Stimulated activated CD4-positive, alpha-beta T cell treated with anti-CD3 and anti-CD28 coated beads, Interleukin-12 subunit alpha, Interleukin-12 subunit beta, amount 100 ng/mL, for 4 hours (primary cell): ENCODE data around the gene TYW1B.
"Not testable (repeated sequence)": the region's sequence is repeated elsewhere in the genome, so short reads cannot be mapped to it uniquely, and the experiment has no call there.

Source experiments
- DNase-seq: peaks from one replicate; pipeline ENCODE4 v3.0.0-alpha.2; 2020

Gene TYW1B

DNA sequence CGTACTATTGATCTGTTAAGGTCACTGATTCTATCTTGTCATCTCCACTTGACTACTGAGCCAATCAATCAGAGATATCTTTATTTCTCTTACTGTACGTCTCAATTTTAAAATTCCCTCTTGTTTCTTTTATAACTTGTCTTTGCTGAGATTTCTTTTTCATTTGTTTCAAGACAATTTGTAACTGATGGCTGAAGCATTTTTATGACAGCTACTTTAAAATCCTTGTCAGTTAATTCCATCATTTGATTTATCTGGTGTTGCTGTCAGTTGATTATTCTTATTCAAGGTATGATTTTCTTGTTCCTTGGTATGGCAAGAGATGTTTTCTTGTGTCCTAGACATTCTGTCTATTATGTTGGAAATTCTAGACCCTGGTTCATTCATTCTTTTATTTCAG is 76.6 kb downstream of the TYW1B start:
- no peak for DNase-seq

- DNase-seq, result not testable (repeated sequence)
Observed at GRCh38 chr7:72748649-72749048, 79.4 kb downstream of the TYW1B start.

GRCh38 chr7:72744244-72744926 is 83.6 kb downstream of the TYW1B start:
- not testable (repeated sequence) for DNase-seq

- DNase-seq, result not testable (repeated sequence)
Observed at GRCh38 chr7:72743801-72744200, 84.2 kb downstream of the TYW1B start.

GRCh38 chr7:72739716-72740115 is 88.3 kb downstream of the TYW1B start:
- DNase-seq, result not testable (repeated sequence)

GRCh38 chr7:72735855-72736254 is 92.1 kb downstream of the TYW1B start:
- DNase-seq, result not testable (repeated sequence)

- DNase-seq, result not testable (repeated sequence)
Observed at GRCh38 chr7:72730815-72731214, 97.2 kb downstream of the TYW1B start.

- not testable (repeated sequence) for DNase-seq
Observed at GRCh38 chr7:72730384-72730783, 97.6 kb downstream of the TYW1B start.

DNA sequence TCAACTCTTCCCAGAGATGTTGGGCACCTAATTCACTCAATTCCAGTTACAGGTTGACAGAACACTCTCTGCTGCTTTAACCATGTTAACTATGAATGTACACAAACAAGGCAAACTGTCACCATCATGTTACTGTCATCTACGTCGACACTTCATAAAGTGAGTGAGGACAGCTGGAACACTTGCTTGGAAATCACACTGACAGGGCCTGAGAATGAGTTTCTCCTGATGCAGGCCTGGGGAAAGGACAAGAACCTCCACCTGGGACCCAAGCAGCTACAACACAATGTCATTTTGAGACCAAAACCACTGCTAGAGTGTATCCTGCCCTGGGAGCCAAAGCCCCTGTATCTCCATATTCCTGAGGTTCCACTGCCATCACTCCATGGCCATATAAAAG is 98.9 kb downstream of the TYW1B start:
- not testable (repeated sequence) for DNase-seq

DNA sequence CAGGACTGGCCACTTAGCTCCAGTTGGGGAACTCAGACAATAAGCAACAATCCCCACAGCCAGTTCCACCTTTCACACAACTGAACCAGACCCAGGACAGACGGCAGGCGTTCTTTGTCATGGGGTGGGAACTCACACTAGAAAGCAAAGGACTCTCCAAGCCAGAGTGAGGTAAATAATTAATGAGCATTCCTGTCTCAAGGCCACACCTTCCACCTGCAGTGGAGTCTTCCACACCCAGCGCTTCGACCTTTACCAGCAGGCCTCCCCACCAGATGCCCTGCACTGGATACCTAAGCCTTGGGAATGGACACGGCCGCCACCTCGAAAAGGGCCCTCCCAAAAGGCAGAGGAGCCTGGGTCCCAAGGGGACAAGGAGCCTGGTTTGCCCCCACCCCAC is 105.3 kb downstream of the TYW1B start:
- not testable (repeated sequence) for DNase-seq

GRCh38 chr7:72720890-72721289 is 107.1 kb downstream of the TYW1B start:
- DNase-seq, result not testable (repeated sequence)

GRCh38 chr7:72717252-72717774 is 110.7 kb downstream of the TYW1B start:
- DNase-seq, result not testable (repeated sequence)

- not testable (repeated sequence) for DNase-seq
Observed at GRCh38 chr7:72711927-72712326, 116.1 kb downstream of the TYW1B start.

GRCh38 chr7:72710983-72711382 is 117.0 kb downstream of the TYW1B start:
- DNase-seq, result no peak

- DNase-seq, result no peak
Observed at GRCh38 chr7:72709909-72710308, 118.1 kb downstream of the TYW1B start.

- DNase-seq, result not testable (repeated sequence)
Observed at GRCh38 chr7:72708371-72709050, 119.5 kb downstream of the TYW1B start.

- DNase-seq, result no peak
Observed at GRCh38 chr7:72706521-72706920, 121.5 kb downstream of the TYW1B start.

GRCh38 chr7:72705693-72706092 is 122.3 kb downstream of the TYW1B start:
- not testable (repeated sequence) for DNase-seq

DNA sequence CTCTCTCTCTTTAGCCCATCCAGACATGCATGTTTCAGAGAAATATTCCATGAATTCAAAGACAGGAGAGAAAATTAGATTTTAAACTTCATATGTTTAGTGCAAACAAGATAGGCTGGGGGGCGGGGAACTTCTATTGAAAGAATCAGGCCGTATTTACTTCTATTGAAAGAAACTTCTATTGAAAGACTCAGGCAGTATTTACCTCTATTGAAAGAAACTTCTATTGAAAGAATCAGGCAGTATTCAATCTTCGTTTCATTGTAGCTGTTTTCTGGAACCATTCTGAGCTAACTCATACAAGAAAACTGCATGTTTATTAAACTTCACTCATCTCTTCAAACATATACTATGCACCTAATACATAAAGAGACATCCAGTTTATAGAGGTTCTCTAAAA is 123.1 kb downstream of the TYW1B start:
- DNase-seq, result no peak

GRCh38 chr7:72700548-72700947 is 127.5 kb downstream of the TYW1B start:
- not testable (repeated sequence) for DNase-seq

GRCh38 chr7:72697066-72697465 is 130.9 kb downstream of the TYW1B start:
- not testable (repeated sequence) for DNase-seq

DNA sequence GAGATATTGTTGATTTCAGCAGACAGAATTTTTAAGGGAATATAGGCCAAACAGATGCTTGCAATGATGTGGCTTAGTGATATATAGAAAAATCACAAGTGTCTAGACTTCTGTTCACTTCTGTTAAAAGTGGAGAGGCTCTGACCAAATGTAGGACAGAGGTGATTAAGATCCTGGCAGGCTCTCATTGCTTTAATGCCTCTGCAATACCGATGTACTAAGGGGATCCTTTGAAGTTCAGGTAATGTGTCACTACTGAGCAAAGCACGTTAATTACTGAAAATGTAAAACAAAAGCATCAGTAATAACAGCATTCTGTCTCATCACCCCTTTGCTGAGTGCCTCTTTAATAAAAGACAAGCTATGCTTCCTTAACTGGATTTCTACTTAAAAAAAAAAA is 131.4 kb downstream of the TYW1B start:
- not testable (repeated sequence) for DNase-seq

- DNase-seq, result not testable (repeated sequence)
Observed at GRCh38 chr7:72695482-72695881, 132.5 kb downstream of the TYW1B start.

- not testable (repeated sequence) for DNase-seq
Observed at GRCh38 chr7:72691442-72691841, 136.6 kb downstream of the TYW1B start.
